ENCODE data around the gene ISX.

- TF ChIP-seq POLR2A (IDR thresholded peaks at IDR 0.05) (no peak), CTCF (IDR thresholded peaks at IDR 0.05) (no peak), POLR2AphosphoS5 (IDR thresholded peaks at IDR 0.05) (no peak), EP300 (IDR thresholded peaks at IDR 0.05) (no peak)
Observed at GRCh38 chr22:35076630-35077029, 10.7 kb downstream of the ISX start.
